ENCODE measurements around the gene ABCC5.

ABCC5 gene

GRCh38 chr3:183896610-183897009, 121.1 kb downstream of the ABCC5 start:
- CTCF ChIA-PET: interaction anchor here (0.6 to 1.7 kb wide), 4 partner anchors 26 to 346 kb away, joined by 3 to 9 read pairs (median 6); no protein-coding TSS in a partner anchor
- DNase-seq (ENCODE audit: low spot score): no peak
- no peak overlapping the region for H3K27ac ChIP-seq
- POLR2A ChIA-PET (ENCODE audit: low non-redundant PET): no interaction called here
- TF ChIP-seq CTCF (conservative IDR thresholded peaks at IDR 0.05; ENCODE audit: low read depth): no peak

- DNase-seq (ENCODE audit: low spot score): no peak
- ChIA-PET POLR2A (ENCODE audit: low non-redundant PET) (no interaction called here), CTCF (interaction anchor here (0.6 to 2.5 kb wide), 12 partner anchors 10 to 381 kb away, joined by 3 to 18 read pairs (median 4); partner anchors contain the start of genes ABCC5 and PARL)
- no peak overlapping the region for H3K27ac ChIP-seq
- no peak for TF ChIP-seq CTCF (conservative IDR thresholded peaks at IDR 0.05; ENCODE audit: low read depth)
These were observed 121.5 kb downstream of the ABCC5 start for GRCh38 chr3:183896184-183896583.

- POLR2A ChIA-PET (ENCODE audit: low non-redundant PET): interaction anchor here (0.6 kb wide), 1 partner anchor 347 kb away, joined by 3 read pairs; no protein-coding TSS in a partner anchor
These were observed 121.9 kb downstream of the ABCC5 start for GRCh38 chr3:183895774-183896173.

GRCh38 chr3:183895296-183895695, 122.4 kb downstream of the ABCC5 start:
- peak; percentile 79 for DNase-seq (ENCODE audit: low spot score)
- ChIA-PET POLR2A (ENCODE audit: low non-redundant PET) (interaction anchor here (0.6 kb wide), 1 partner anchor 347 kb away, joined by 3 read pairs; no protein-coding TSS in a partner anchor), CTCF (interaction anchor here (0.6 to 2.5 kb wide), 20 partner anchors 11 to 394 kb away, joined by 3 to 18 read pairs (median 4); partner anchors contain the start of genes ABCC5 and PARL)
- H3K27ac ChIP-seq: no peak overlapping the region
- peak; percentile 85 for TF ChIP-seq CTCF (conservative IDR thresholded peaks at IDR 0.05; ENCODE audit: low read depth)

More at GRCh38 chr3:183895774-183896173, 121.9 kb downstream of the ABCC5 start:
- CTCF ChIA-PET: interaction anchor here (0.6 to 2.5 kb wide), 20 partner anchors 10 to 393 kb away, joined by 3 to 18 read pairs (median 4); partner anchors contain the start of genes ABCC5 and PARL
- TF ChIP-seq CTCF (conservative IDR thresholded peaks at IDR 0.05; ENCODE audit: low read depth): no peak
- H3K27ac ChIP-seq: no peak overlapping the region
- DNase-seq (ENCODE audit: low spot score): no peak

GRCh38 chr3:183892610-183893214, 125.0 kb downstream of the ABCC5 start:
- DNase-seq (ENCODE audit: low spot score): no peak
- POLR2A ChIA-PET (ENCODE audit: low non-redundant PET): no interaction called here
- TF ChIP-seq CTCF (conservative IDR thresholded peaks at IDR 0.05; ENCODE audit: low read depth): no peak
- H3K27ac ChIP-seq: no peak overlapping the region
- CTCF ChIA-PET: interaction anchor here (0.6 to 1.2 kb wide), 5 partner anchors 8 to 396 kb away, joined by 3 to 4 read pairs (median 3); partner anchors contain the start of gene PARL

GRCh38 chr3:183885766-183886165, 131.9 kb downstream of the ABCC5 start:
- CTCF ChIA-PET: interaction anchor here (0.6 to 1.7 kb wide), 3 partner anchors 15 to 59 kb away, joined by 3 to 4 read pairs (median 3); no protein-coding TSS in a partner anchor
- no peak for TF ChIP-seq CTCF (conservative IDR thresholded peaks at IDR 0.05; ENCODE audit: low read depth)
- POLR2A ChIA-PET (ENCODE audit: low non-redundant PET): no interaction called here

More at GRCh38 chr3:183885766-183886165, 131.9 kb downstream of the ABCC5 start:
- no peak for DNase-seq (ENCODE audit: low spot score)
- H3K27ac ChIP-seq: peak overlapping the region; percentile 75; the same call in 1 of the 2 replicates

All from RWPE1 (cell line).